Measurements from ENCODE around the gene INPP5J.

Gene INPP5J

GRCh38 chr22:31080164-31080847 lies 42.5 kb upstream of the INPP5J start:
- TF ChIP-seq, protein P1, sequence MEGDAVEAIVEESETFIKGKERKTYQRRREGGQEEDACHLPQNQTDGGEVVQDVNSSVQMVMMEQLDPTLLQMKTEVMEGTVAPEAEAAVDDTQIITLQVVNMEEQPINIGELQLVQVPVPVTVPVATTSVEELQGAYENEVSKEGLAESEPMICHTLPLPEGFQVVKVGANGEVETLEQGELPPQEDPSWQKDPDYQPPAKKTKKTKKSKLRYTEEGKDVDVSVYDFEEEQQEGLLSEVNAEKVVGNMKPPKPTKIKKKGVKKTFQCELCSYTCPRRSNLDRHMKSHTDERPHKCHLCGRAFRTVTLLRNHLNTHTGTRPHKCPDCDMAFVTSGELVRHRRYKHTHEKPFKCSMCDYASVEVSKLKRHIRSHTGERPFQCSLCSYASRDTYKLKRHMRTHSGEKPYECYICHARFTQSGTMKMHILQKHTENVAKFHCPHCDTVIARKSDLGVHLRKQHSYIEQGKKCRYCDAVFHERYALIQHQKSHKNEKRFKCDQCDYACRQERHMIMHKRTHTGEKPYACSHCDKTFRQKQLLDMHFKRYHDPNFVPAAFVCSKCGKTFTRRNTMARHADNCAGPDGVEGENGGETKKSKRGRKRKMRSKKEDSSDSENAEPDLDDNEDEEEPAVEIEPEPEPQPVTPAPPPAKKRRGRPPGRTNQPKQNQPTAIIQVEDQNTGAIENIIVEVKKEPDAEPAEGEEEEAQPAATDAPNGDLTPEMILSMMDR (IDR thresholded peaks at IDR 0.05; ENCODE audit: low read depth, low read length, missing control alignments), result no peak
- in situ Hi-C loops (cut with HindIII; ENCODE audit: low sequenced_read_pairs), result no loop called here
- peak overlapping the region; percentile 61 for H3K4me3 ChIP-seq (ENCODE audit: low read depth, low read length)
- no peak for DNase-seq (ENCODE audit: low read depth)

DNA sequence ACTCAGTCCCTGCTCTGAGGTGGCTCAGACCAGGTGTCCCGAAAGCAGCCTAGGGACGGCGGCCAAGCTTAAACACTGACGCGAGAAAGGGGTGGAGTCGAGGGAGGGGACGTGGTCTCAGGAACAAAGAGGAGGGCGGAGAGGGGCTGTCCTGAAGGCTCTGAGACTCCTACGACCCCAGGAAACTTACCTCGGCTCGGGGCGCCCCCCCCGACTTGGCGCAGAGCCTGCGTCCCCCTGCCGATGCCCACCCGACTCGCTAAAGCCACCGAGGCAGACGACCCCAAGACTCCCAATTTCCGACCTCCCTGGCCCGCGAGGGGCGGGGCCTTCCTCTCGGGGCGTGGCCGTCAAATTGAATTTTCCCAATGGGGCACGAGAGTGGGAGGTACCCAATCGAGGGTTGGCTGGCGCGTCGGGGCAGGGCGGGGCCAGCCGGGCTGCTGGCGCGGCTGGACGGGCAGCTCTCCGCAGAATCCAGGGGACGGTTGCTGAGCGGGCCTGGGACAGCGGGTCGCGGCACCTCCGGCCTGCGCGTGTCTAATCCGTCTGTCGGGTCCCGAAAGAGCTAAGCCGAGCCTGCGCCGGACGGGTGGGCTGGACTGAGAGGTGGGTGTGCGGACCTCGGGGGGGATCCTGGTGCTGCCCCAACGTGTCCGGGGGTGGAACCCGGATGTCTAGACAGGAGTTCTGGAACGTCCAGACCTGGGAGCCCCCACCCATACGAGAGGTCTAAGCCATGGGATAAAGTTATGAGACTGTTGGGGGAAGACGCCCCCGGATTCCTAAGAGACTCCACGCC lies 41.7 kb upstream of the INPP5J start, which contains the start of gene SMTN:
Gene SMTN (plus strand): TSS at position 471 of the 802 bp plus-strand sequence. CDS start 1,941 bp downstream, outside the sequence.
- TF ChIP-seq, protein P1 (IDR thresholded peaks at IDR 0.05; ENCODE audit: low read depth, low read length, missing control alignments), result no peak
- peak; percentile 64 for DNase-seq (ENCODE audit: low read depth)
- in situ Hi-C loops (cut with HindIII; ENCODE audit: low sequenced_read_pairs), result no loop called here
- peak within 1 kb of the TSS; percentile 61 for H3K4me3 ChIP-seq (ENCODE audit: low read depth, low read length)

GRCh38 chr22:31081963-31082605 lies 40.7 kb upstream of the INPP5J start:
- peak overlapping the region; percentile 61 for H3K4me3 ChIP-seq (ENCODE audit: low read depth, low read length)
- TF ChIP-seq, protein P1 (IDR thresholded peaks at IDR 0.05; ENCODE audit: low read depth, low read length, missing control alignments), result no peak
- DNase-seq (ENCODE audit: low read depth), result no peak
- in situ Hi-C loops (cut with HindIII; ENCODE audit: low sequenced_read_pairs), result no loop called here

GRCh38 chr22:31082606-31083376 lies 40.0 kb upstream of the INPP5J start:
- DNase-seq (ENCODE audit: low read depth), result no peak
- peak overlapping the region; percentile 61 for H3K4me3 ChIP-seq (ENCODE audit: low read depth, low read length)
- TF ChIP-seq, protein P1 (IDR thresholded peaks at IDR 0.05; ENCODE audit: low read depth, low read length, missing control alignments), result peak; percentile 25
- in situ Hi-C loops (cut with HindIII; ENCODE audit: low sequenced_read_pairs), result no loop called here

- DNase-seq (ENCODE audit: low read depth), result no peak
- TF ChIP-seq, protein P1 (IDR thresholded peaks at IDR 0.05; ENCODE audit: low read depth, low read length, missing control alignments), result no peak
- in situ Hi-C loops (cut with HindIII; ENCODE audit: low sequenced_read_pairs), result no loop called here
- no peak overlapping the region for H3K4me3 ChIP-seq (ENCODE audit: low read depth, low read length)
Observed at GRCh38 chr22:31083377-31083768, 39.4 kb upstream of the INPP5J start.

Measured in astrocyte of the cerebellum (primary cell).